Left colon (tissue), 2 donors: Measurements from ENCODE around the gene ANXA4. TPM values are rescaled to one million over a fixed set of nuclear protein-coding genes. Genes with fewer than 3 reads are reported as not detected.
"Not testable (repeated sequence)": the region's sequence is repeated elsewhere in the genome, so short reads cannot be mapped to it uniquely, and the experiment has no call there.

Source experiments
- ATAC-seq: fragments of 200-7000 bp; cut with Tn5 transposase; one replicate; pipeline ENCODE4 v1.9.1; 2020; ENCODE audit warnings: mild to moderate bottlenecking, moderate library complexity
- DNase-seq, 2 donors: peaks; one replicate each; pipeline ENCODE4 v3.0.0-alpha.2; 2020
- intact Hi-C, 2 donors: fragments of 100-400 bp; cut with DNase I in 1 of 2; cut with micrococcal nuclease in 1 of 2; formaldehyde crosslinking; loops; one replicate each; pipeline versions ENCODE4 v1.11.2 to v1.14.0; 2022; cut with DNase I, micrococcal nuclease
- total RNA-seq, 2 donors: library from RNA; stranded (reverse); fragmentation: NEBNext Ultra II Directional; extraction: Animal tissue kit (Norgen Biotek cat#: 25700); gene quantifications; one replicate each; pipeline ENCODE4 v1.2.1, GENCODE V29; 2021
- donor health status: DM: no; HTN: no; CAD: no.
- donor health status: DM: yes; HTN: yes; CAD: no.

The ANXA4 gene
- total RNA-seq, 2 donors from 2014 or later, result 271 to 289 TPM

GRCh38 chr2:69789772-69790600 lies 48.1 kb downstream of the ANXA4 start:
- ATAC-seq (no peak), DNase-seq (no peak)
- intact Hi-C loops, result no loop called here

- intact Hi-C loops, result no loop called here
- ATAC-seq (no peak), DNase-seq (no peak)
Measured at GRCh38 chr2:69790601-69790959, 48.6 kb downstream of the ANXA4 start.

GRCh38 chr2:69791045-69791444 lies 49.1 kb downstream of the ANXA4 start:
- no peak for ATAC-seq
- DNase-seq, result no peak

GRCh38 chr2:69796174-69796573 lies 54.2 kb downstream of the ANXA4 start:
- intact Hi-C loops, result loop anchor here in 1 of 2 donors (5.0 kb wide), 1 partner anchor 54 kb away; the partner anchor contains the start of gene ANXA4
- DNase-seq (no peak), ATAC-seq (peak; percentile 37)

More at GRCh38 chr2:69791045-69791444, 49.1 kb downstream of the ANXA4 start:
- intact Hi-C loops, result no loop called here

GRCh38 chr2:69797235-69797634 lies 55.3 kb downstream of the ANXA4 start:
- intact Hi-C loops, result loop anchor here in 1 of 2 donors (5.0 kb wide), 1 partner anchor 55 kb away; the partner anchor contains the start of gene ANXA4
- DNase-seq, result no peak
- no peak for ATAC-seq

GRCh38 chr2:69797836-69798289 lies 55.9 kb downstream of the ANXA4 start:
- ATAC-seq, result no peak
- intact Hi-C loops, result loop anchor here in 1 of 2 donors (5.0 kb wide), 1 partner anchor 56 kb away; the partner anchor contains the start of gene ANXA4

GRCh38 chr2:69798290-69798908 lies 56.5 kb downstream of the ANXA4 start:
- DNase-seq, result peak in 1 of 2 donors; percentile 19
- intact Hi-C loops, result loop anchor here in 1 of 2 donors (5.0 kb wide), 1 partner anchor 56 kb away; the partner anchor contains the start of gene ANXA4
- ATAC-seq, result peak; percentile 65

More at GRCh38 chr2:69797836-69798289, 55.9 kb downstream of the ANXA4 start:
- DNase-seq, result no peak

GRCh38 chr2:69798909-69799526 lies 57.1 kb downstream of the ANXA4 start:
- intact Hi-C loops, result loop anchor here in 1 of 2 donors (5.0 kb wide), 1 partner anchor 57 kb away; the partner anchor contains the start of gene ANXA4
- DNase-seq, result no peak
- ATAC-seq, result peak; percentile 51

GRCh38 chr2:69801745-69802290 lies 59.9 kb downstream of the ANXA4 start:
- DNase-seq, result no peak
- ATAC-seq, result no peak
- intact Hi-C loops, result no loop called here

- ATAC-seq, intact Hi-C loops, DNase-seq: not testable (repeated sequence)
Measured at GRCh38 chr2:69802781-69803367, 60.9 kb downstream of the ANXA4 start.

GRCh38 chr2:69804416-69804815 lies 62.5 kb downstream of the ANXA4 start:
- DNase-seq (no peak), ATAC-seq (no peak)
- intact Hi-C loops, result no loop called here

- intact Hi-C loops, result loop anchor here in 1 of 2 donors (5.0 kb wide), 1 partner anchor 79 kb away; no protein-coding TSS in a partner anchor
- DNase-seq (no peak), ATAC-seq (no peak)
Measured at GRCh38 chr2:69805887-69806286, 64.0 kb downstream of the ANXA4 start.

- intact Hi-C loops, result loop anchor here in 1 of 2 donors (5.0 kb wide), 1 partner anchor 81 kb away; no protein-coding TSS in a partner anchor
- no peak for DNase-seq
- no peak for ATAC-seq
Measured at GRCh38 chr2:69807821-69808540, 66.0 kb downstream of the ANXA4 start.

GRCh38 chr2:69810550-69810949 lies 68.6 kb downstream of the ANXA4 start:
- no peak for DNase-seq
- intact Hi-C loops, result loop anchor here in 1 of 2 donors (10.0 kb wide), 1 partner anchor 256 kb away; no protein-coding TSS in a partner anchor
- ATAC-seq, result no peak

- DNase-seq, result no peak
- intact Hi-C loops, result loop anchor here in 1 of 2 donors (10.0 kb wide), 1 partner anchor 256 kb away; no protein-coding TSS in a partner anchor
- no peak for ATAC-seq
Measured at GRCh38 chr2:69811018-69811417, 69.1 kb downstream of the ANXA4 start.

- ATAC-seq (no peak), DNase-seq (no peak)
- intact Hi-C loops, result loop anchor here in 1 of 2 donors (10.0 kb wide), 1 partner anchor 257 kb away; no protein-coding TSS in a partner anchor
Measured at GRCh38 chr2:69811591-69811990, 69.7 kb downstream of the ANXA4 start.

- ATAC-seq (no peak), DNase-seq (no peak)
- intact Hi-C loops, result loop anchor here in 1 of 2 donors (5.0 to 10.0 kb wide), 2 partner anchors 93 to 261 kb away; no protein-coding TSS in a partner anchor
Measured at GRCh38 chr2:69815717-69816116, 73.8 kb downstream of the ANXA4 start.
